HK-2 (cell line): ENCODE results near the gene PABPN1L.
"Not testable (repeated sequence)": the region's sequence is repeated elsewhere in the genome, so short reads cannot be mapped to it uniquely, and the experiment has no call there.

Experiments used
- DNase-seq: peaks from one replicate; pipeline ENCODE4 v3.0.0-alpha.2; 2018; ENCODE audit not compliant: unreplicated experiment

The PABPN1L gene

DNA sequence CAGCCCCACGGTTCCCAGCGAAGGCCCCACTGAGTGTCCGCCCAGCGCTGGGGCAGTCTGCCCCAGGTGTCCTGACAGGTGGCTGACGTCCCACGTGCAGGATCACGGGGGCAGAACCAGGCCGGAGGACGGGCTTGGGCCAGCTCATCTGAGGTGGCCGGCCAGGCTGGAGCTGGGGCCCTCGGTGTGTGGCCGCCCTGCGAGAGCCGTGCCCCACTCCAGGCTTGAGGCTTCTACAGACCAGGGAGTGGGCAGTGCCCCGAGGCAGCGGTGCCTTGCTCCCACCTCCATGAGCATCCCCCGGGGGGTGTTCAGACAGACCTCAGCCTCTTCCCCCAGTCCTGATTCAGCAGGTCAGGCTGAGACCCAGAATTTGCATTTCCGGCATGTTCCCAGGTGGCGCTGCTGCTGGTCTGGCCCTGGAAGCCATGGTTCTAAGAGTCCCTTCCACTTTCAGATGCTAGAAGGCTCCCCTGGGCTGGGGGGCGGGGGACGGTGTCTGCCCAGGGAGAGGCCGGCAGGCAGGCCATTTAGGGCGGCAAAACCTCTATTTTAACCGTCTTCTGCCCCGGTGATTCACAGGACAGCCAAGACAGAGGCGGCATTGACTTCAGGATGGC lies 35.4 kb upstream of the PABPN1L start:
- no peak for DNase-seq

DNA sequence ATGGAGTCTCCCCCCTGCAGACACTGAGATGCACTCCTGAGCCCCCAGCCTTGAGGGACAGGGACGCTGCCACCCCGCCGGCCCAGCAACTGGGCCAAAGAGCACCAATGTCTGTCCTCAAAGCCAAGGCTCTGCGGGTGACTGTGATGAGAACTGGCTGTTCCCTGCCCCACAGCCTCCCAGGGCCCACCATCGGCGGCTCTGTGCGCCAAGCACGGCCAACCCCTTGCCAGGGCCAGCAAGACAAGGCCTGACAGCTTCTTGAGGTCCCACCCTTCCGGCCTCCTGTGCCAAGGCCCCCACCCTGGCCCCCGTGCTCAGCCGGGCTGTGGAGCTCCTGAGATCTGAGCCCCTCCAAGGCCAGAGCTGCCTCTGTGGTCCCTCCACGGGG lies 34.2 kb upstream of the PABPN1L start:
- no peak for DNase-seq

DNA sequence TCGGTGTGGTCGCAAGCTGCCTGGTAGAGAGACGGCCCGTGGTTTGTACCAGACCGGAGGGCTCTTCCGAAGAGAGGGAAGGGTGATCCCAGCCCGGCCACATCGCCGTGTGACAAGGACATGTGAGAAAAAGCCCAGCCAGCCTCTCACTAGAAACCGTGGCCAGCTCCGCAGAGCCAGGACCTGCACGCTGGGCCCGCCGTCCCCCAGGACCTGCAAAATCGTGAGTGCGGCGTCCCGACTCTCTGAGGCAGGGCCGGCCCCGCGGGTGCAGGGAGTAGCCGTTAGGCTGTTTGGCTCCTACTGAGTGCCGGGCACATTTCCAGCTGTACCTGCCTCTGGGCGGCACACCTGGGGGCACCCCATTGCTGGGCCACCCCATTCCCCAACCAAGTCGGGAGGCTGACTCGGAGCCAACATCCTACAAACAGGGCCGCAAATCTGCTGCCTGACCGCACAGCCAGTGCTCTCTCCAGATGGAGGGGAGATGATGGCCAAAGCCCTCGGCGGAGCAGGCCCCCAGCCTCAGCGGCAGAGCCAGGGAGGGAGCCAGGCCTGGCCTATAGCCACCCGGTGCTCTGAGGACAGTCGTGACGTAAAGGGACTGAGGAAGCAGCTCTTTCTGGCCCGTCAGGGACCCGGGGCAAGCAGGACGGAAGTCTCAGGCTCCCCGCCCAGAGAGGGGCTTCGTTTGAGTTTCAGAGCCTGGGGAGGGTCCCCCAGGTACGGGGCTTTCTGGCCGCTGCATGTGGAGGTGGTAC lies 33.6 kb upstream of the PABPN1L start:
- no peak for DNase-seq

DNA sequence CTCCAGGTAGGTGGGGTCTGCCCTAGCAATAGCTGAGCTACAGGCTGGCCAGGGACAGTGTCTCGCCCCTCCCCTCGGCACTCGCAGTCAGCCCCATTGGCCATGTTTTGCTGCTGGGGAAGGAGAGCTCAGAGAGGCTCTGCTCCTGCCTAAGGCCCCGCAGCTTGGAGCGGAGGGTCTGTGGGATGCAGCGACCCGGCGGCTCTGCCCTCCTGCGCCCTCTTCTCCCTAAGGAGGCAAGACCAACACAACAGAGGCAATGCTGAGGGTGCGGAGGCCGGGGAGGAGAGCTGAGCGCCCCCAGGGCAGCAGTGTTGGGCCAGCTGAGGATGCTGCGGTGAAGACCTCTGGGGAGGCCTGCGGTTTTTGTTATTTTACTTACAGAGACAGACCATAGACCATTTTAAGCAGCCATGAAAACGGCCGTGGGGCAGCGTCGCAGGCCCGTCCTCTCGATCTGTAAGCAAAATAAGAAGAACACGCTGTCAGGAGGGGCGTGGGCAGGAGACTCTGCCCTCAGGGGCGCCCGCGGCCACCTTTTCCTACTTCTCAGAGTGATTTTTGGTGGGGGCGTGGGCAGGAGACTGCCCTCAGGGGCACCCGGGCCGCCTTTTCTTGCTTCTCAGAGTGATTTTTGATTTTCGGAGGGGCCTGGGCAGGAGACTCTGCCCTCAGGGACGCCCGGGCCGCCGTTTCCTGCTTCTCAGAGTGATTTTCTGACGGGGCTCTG lies 31.4 kb upstream of the PABPN1L start:
- no peak for DNase-seq

GRCh38 chr16:88896238-88897070 lies 30.0 kb upstream of the PABPN1L start:
- no peak for DNase-seq

DNA sequence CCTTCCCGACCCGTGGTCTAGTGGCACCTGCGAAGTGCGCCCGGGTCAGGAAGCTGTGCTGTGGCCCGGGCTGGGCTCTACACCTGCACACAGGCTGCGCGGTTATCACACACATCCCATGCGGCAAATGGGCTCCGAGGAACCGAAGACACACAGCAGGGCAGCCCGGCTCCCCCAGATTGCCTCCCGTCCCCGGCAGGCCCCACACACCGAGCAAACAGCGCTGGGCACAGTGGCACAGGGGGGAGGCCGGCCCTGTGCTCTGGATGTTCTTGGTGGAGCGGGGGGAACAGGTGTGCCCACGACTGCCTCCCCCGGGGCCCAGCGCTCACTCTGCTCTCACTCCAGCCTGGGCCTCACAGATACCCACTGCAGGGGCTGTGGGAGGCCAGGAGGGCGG lies 28.9 kb upstream of the PABPN1L start:
- DNase-seq = no peak

DNA sequence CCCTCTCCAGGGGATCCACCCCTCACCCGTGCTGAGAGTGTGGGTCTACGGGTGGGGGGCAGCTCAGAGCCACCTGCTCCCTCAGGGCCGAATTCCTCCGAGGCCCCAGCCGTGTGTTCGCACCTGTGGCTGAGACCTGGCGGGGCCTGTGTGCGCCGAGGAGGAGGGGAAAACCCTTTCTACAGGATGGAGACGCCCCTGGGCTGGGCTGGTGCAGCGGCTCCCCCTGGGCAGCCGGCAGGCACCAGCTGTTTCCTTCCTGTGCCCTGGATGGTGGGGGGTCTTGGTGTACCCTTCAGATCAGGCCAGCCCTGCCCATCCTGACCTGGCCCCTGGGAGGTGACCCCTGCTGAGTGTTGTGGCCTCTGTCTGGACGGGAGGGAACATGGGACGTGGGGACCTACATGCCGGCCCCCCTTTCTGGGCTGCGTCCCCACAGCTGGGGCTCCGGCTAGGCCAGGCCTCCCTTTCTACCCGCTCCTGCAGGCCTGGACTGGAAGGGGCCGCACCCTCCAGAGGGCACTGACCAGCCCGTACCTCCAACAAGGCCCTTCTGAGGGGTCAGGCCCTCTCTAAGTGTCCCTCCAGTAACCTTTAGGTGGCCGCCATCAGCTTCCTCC lies 28.3 kb upstream of the PABPN1L start:
- no peak for DNase-seq

GRCh38 chr16:88894266-88894665 lies 27.8 kb upstream of the PABPN1L start:
- DNase-seq = not testable (repeated sequence)

- DNase-seq = no peak
Measured at GRCh38 chr16:88893127-88893968, 26.9 kb upstream of the PABPN1L start.

DNA sequence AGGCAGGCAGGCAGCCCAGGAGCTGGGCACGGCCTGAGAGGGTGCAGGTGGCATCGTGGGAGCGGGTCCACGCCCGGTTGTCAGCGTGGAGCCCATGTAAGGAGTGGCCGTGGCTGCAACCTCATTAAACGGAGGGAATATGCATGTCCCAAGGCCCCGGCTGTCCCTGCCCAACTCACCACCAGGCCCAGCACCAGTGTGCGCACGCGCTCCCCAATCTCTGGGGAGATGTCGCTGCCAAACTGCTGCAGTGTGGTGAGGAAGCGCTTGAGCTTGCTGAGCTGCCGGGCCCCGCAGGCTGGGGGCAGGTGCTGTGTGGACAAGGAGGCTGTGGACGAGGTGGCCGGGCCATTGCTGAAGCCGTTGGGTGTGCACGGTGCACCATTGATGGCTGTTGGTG lies 25.6 kb upstream of the PABPN1L start:
- DNase-seq = no peak

- DNase-seq = no peak
Measured at GRCh38 chr16:88891083-88891482, 24.6 kb upstream of the PABPN1L start.

DNA sequence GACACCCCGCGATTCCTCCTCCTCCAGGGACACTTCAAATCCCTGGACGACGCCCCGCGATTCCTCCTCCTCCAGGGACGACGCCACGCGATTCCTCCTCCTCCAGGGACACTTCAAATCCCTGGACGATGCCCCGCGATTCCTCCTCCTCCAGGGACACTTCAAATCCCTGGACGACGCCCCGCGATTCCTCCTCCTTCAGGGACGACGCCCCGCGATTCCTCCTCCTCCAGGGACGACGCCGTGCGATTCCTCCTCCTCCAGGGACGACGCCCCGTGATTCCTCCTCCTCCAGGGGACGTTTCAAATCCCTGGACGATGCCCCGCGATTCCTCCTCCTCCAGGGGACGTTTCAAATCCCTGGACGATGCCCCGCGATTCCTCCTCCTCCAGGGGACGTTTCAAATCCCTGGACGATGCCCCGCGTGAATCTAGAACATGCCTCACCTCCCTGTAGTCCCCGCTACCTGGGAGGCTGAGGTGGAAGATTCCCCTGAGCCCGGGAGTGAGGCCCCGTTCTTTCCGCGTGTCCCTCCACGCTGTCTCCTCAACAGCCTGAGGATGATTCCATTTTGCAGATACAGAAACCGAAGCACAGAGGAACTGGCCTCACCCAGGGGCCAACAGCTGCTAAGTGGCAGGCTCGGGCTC lies 23.4 kb upstream of the PABPN1L start:
- not testable (repeated sequence) for DNase-seq

- no peak for DNase-seq
Measured at GRCh38 chr16:88888461-88889387, 22.3 kb upstream of the PABPN1L start.

DNA sequence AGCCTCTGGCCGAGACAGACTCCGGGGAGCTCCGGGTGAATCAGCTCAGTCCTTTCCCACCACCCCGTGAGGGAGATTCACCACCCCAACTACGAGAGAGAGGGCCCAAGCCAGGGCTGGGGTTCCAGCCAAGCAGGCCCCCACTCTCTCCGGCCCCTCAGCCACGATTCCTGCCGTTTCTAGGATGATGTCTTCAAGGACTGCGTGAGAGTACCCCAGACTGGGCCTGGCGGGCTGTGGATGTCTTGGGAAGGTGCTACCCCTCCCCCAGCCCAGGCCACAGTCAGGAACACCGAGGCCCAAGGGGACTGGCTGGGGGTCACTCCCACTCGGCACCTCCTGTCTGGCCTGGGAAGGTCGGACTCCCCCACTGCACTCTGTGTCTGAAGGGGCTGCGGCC lies 21.6 kb upstream of the PABPN1L start:
- no peak for DNase-seq

- no peak for DNase-seq
Measured at GRCh38 chr16:88886845-88887521, 20.5 kb upstream of the PABPN1L start.

GRCh38 chr16:88886420-88886844 lies 20.0 kb upstream of the PABPN1L start:
- no peak for DNase-seq

GRCh38 chr16:88885693-88886280 lies 19.3 kb upstream of the PABPN1L start:
- DNase-seq = no peak
